NCI-H345 treated with DMSO at 0.1 percent for 48 hours (cell line): ENCODE results near the gene HTR2A.
A peak's percentile ranks its signal among the peaks of the same experiment; 100 is the strongest.

Experiments used
- DNase-seq: peaks from one replicate; lab custom pipeline; 2025; ENCODE audit not compliant: unreplicated experiment; lab: John Stamatoyannopoulos, UW

Gene HTR2A

GRCh38 chr13:46871557-46871956 is 25.3 kb downstream of the HTR2A start:
- DNase-seq: no peak

- DNase-seq: no peak
Measured at GRCh38 chr13:46868091-46868490, 28.8 kb downstream of the HTR2A start.

GRCh38 chr13:46866150-46866549 is 30.7 kb downstream of the HTR2A start:
- DNase-seq: no peak

GRCh38 chr13:46864941-46865340 is 31.9 kb downstream of the HTR2A start:
- no peak for DNase-seq

GRCh38 chr13:46861959-46862358 is 34.9 kb downstream of the HTR2A start:
- no peak for DNase-seq

GRCh38 chr13:46860722-46861121 is 36.1 kb downstream of the HTR2A start:
- DNase-seq: no peak

- DNase-seq: no peak
Measured at GRCh38 chr13:46858776-46859175, 38.1 kb downstream of the HTR2A start.

- no peak for DNase-seq
Measured at GRCh38 chr13:46858163-46858562, 38.7 kb downstream of the HTR2A start.

- DNase-seq: no peak
Measured at GRCh38 chr13:46855664-46856063, 41.2 kb downstream of the HTR2A start.

GRCh38 chr13:46855166-46855565 is 41.7 kb downstream of the HTR2A start:
- DNase-seq: no peak

GRCh38 chr13:46852168-46852567 is 44.7 kb downstream of the HTR2A start:
- DNase-seq: no peak

GRCh38 chr13:46850214-46850613 is 46.6 kb downstream of the HTR2A start:
- DNase-seq: no peak

GRCh38 chr13:46846726-46847125 is 50.1 kb downstream of the HTR2A start:
- no peak for DNase-seq

GRCh38 chr13:46845146-46845545 is 51.7 kb downstream of the HTR2A start:
- no peak for DNase-seq

GRCh38 chr13:46844431-46844830 is 52.4 kb downstream of the HTR2A start:
- no peak for DNase-seq

GRCh38 chr13:46839399-46839798 is 57.5 kb downstream of the HTR2A start:
- DNase-seq: no peak

- no peak for DNase-seq
Measured at GRCh38 chr13:46834657-46835056, 62.2 kb downstream of the HTR2A start.

GRCh38 chr13:46831588-46832194 is 65.2 kb downstream of the HTR2A start:
- DNase-seq: peak; percentile 0

- no peak for DNase-seq
Measured at GRCh38 chr13:46830405-46831005, 66.3 kb downstream of the HTR2A start.

GRCh38 chr13:46822551-46822950 is 74.3 kb downstream of the HTR2A start:
- no peak for DNase-seq

GRCh38 chr13:46817838-46818476 is 78.9 kb downstream of the HTR2A start:
- no peak for DNase-seq

- DNase-seq: no peak
Measured at GRCh38 chr13:46817095-46817494, 79.8 kb downstream of the HTR2A start.

GRCh38 chr13:46816371-46816770 is 80.5 kb downstream of the HTR2A start:
- no peak for DNase-seq
